Fibroblast of skin of back (primary cell): ENCODE measurements around the gene EIF4A3. TPM values are rescaled to one million over a fixed set of nuclear protein-coding genes. Genes with fewer than 3 reads are reported as not detected.
A peak's percentile ranks its signal among the peaks of the same experiment; 100 is the strongest.

ENCODE experiments used
- DNase-seq: peaks from one replicate; pipeline ENCODE4 v3.0.0-alpha.2; 2013
- polyA plus RNA-seq, 2 experiments: library from polyadenylated mRNA; unstranded; fragments of 120-200 nt; gene quantifications; one replicate each; pipeline ENCODE4 v1.2.1, GENCODE V29; 2013; ENCODE audit not compliant: insufficient read length in 2 of 2

The EIF4A3 gene
- polyA plus RNA-seq (2013, experiment 1 of 2; ENCODE audit: insufficient read length), result 84.8 TPM
- 61.4 TPM for polyA plus RNA-seq (2013, experiment 2 of 2; ENCODE audit: insufficient read length)

GRCh38 chr17:80147035-80147822 lies at the start of gene EIF4A3:
EIF4A3 (minus strand) TSS chr17:80147128; CDS start chr17:80146961, 167 bp downstream.
- peak; percentile 98 for DNase-seq

DNA sequence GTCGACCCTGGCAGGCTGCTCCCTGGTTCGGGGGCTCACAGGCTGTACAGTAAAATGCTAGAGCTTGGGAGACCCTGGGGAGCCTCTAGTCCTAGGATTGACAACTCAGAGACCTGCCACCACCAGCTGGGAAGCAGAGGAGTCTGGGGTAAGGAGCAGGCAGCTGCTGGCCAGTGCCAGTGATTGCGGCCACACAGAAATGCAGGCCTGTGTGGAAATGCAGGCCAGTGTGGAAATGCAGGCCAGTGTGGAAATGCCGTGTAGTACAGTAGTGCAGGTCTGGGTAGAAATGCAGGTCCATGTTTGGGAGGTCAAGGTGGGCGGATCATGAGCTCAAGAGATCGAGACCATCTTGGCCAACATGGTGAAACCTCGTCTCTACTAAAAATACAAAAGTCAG lies 49.7 kb upstream of the EIF4A3 start:
- DNase-seq, result no peak

DNA sequence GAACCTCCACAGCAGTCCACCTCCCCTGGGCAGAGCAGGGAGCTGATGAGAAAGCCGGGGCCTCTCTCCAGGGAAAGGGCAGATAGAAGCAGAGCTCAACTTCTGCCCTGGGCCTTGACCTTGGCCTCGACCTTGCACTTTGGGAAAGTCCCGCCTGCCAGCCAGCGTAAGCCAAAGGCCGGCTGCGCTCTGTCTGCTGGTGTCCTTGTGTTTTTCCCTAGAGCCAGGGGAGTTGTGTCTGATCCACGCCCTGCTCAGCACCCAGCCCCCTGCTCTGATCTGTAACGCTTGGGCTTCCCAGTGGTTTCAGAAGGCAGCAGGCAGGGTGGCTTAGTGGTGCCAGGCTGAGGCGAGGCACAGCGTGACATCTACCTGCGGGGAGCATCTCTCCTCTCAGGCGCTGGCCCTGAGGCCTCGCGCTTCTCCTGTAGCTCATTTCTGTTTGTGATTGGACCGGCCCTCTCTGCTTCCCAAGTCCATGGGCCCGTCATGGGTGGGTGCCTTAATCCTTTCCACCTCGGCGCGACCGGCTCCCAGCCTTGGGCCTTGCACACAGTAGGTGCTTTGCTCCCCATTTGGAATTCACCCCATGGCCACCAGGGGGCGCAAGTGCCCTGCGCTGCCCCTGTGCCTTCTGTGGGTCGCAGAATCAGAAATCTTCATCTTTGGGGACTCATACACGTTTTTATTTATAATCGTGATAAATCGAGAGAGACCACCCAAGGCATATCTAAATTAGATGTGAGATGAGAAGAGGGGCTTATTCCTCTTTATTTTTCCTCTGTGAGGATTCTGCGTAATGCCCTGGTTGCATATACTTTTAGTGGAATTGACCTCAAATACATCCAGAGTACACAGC lies 49.0 kb upstream of the EIF4A3 start:
- DNase-seq, result no peak

DNA sequence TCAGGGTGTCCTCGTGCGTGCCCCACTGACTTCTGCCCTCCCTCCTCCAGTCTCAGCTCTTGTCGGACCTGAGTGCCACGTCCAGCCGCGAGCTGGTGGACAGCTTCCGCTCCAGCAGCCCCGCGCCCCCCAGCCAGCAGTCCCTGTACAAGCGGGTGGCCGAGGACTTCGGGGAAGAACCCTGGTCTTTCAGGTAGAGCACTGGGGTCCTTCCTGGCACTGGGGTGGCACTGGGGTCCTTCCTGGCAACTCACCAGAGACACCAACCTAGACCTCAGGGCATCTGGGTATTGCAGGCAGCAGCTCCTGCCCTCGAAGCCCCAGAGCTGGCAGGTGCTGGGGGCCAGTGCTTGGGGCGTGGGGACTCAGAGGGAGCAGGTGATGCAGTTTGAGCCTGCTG lies 48.2 kb upstream of the EIF4A3 start:
- DNase-seq, result no peak

- peak; percentile 11 for DNase-seq
Measured at GRCh38 chr17:80191865-80192661, 45.1 kb upstream of the EIF4A3 start.

GRCh38 chr17:80191192-80191591 lies 44.3 kb upstream of the EIF4A3 start:
- no peak for DNase-seq

- DNase-seq, result no peak
Measured at GRCh38 chr17:80190716-80191115, 43.8 kb upstream of the EIF4A3 start.

GRCh38 chr17:80189611-80190010 lies 42.7 kb upstream of the EIF4A3 start:
- DNase-seq, result no peak

GRCh38 chr17:80187515-80187941 lies 40.6 kb upstream of the EIF4A3 start:
- no peak for DNase-seq

DNA sequence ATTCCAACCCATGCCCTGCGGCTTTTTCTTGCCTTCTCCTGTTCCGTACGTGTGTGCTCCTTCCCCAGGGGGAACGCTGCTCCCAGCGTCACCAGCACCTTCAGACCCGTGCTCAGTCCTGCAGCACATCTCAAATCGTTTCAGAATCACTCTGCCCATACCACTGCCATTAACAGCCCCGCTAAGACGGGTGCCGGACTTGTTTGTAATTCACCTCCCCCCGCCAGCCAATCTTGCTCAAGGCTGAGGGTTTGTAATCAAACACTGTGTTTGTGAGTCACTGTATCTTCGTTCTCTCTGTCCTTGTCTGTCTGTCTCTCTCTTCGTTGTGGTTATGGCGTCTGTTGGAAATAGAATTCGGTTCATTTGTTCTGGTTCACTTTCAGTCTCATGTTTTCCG lies 40.2 kb upstream of the EIF4A3 start:
- DNase-seq, result no peak

- no peak for DNase-seq
Measured at GRCh38 chr17:80185968-80186367, 39.0 kb upstream of the EIF4A3 start.

GRCh38 chr17:80184423-80184714 lies 37.4 kb upstream of the EIF4A3 start:
- DNase-seq, result no peak

DNA sequence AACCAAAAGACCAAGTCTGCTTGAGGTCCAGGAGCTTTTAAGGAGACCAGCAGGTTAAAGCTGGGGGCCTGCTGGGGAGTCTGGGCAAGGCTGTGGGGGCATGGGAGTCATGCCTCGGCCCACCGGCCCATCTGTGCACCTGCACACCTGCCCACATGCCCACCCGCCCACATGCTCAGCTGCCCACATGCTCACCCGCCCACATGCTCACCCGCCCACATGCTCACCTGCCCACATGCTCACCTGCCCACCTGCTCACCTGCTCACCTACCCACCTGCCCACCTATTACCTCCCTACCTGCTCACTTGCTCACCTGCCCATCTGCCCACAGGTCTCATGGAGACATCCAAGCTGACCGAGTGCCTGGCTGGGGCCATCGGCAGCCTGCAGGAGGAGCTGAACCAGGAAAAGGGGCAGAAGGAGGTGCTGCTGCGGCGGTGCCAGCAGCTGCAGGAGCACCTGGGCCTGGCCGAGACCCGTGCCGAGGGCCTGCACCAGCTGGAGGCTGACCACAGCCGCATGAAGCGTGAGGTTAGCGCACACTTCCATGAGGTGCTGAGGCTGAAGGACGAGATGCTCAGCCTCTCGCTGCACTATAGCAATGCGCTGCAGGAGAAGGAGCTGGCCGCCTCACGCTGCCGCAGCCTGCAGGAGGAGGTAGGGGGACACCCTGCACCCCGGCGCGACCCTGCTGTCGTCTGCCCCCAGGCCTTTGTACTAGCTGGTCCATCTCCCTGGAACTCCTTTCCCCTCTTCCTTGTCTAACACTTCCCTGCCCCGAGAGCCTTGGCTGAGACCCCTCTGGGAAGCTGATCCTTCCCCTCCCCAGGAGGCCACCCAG lies 36.9 kb upstream of the EIF4A3 start:
- no peak for DNase-seq

DNA sequence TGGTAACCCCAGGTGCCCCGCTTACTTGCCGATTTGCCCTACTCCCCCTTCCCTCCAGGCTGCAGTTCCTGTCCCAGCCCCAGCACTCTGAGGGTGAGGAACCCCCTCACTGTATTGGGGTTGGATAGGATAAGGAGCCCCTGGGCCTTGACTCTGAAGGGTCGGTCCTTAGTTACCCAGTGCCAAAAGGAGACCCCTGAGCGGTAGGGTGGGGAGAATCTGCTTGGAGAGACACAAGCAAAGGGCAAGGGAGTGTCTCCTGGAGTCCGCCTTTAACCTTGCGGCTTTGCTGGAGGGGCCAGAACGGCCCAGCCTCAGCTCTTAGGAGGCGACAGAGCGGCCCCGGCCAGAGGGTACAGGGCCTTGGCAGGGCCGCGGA lies 35.9 kb upstream of the EIF4A3 start:
- DNase-seq, result no peak

DNA sequence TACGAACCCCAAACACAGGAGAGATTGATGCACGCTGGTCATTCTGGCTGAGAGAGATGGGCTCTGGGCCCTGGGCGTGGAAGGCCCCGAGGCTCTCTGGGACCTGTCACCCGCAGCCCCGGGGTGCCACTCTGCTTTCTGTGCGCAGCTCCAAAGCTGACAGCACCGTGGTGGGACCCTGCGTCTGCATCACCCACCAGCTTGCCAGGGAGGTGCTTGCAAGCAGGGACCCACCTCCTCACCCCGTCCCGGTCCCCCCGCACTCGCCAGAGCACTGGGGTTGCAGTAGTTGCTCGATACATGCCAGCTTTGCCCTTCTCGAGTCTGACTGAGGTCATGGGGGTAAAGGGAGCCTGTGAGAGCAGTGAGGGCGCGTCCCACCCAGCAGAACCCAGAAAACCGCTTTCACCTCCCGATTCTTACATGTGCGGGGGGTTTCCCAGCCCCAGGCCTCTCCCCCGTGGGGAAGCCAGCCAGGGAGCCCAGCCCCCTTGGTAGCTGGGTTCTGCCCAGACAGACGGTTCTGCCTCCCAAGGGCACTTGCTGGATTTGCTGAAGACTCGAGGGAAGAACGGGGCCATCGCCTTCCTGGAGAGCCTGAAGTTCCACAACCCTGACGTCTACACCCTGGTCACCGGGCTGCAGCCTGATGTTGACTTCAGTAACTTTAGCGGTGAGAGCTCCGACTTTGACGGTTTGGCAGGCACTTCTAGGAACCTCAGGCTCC lies 35.4 kb upstream of the EIF4A3 start:
- DNase-seq, result no peak

DNA sequence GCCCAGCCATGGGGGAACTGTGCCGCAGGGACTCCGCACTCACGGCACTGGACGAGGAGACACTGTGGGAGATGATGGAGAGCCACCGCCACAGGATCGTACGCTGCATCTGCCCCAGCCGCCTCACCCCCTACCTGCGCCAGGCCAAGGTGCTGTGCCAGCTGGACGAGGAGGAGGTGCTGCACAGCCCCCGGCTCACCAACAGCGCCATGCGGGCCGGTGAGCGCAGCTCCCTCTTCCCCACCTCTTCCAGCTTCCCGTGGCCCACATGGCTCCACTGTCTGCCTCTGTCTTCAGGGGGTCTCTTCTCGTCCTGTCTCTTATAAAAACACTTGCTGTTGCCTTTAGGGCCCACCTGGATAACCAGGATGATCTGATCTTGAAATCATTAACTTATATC lies 34.5 kb upstream of the EIF4A3 start:
- DNase-seq, result no peak

DNA sequence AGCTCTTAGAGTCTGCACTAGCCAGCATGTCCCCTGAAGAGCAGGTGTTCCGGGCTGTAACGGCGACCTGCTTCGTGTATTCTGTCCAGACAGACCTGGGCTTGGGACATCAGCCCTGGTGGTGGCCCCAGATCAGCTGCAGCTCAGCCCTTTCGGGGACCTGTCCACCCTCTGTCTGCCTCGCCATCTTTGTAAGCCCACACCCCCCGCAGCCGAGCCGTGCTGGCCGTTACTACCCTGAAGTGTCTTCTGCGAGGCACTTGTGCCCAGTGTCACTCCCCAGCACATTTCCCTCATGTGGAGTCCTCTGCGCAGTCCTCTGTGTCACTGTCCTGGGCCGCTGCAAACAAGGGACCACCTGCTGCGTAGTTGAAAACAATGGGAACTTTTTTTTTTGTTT lies 33.3 kb upstream of the EIF4A3 start:
- DNase-seq, result no peak

DNA sequence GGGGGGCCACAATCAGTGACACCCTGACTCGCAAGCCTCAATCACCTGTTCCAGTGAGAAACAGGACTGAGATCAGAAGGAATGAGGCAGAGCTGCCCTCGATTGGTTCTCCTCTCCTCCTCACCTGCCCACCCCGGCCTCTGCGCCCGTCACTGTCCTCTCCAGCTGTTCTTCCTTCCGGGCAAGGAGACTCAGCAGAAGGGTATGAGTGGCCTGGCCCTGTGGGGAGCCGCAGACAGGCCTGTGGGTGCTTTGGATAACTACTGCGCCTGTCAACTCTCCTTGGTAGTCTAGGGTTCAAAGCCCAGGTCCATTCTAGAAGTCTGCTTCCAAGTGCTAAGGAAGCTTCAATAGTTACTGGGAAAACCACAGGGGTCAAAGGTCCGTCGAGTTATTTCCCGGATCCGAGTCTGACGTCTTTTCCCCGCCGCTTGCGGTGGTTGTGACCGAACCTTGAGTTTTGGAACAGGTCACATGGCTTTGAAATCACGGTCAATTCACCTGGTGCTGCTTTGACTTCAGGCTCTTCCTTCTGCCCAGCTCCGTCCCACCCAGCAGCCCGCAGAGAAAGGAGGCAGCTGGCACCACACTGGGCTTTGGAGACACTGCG lies 31.2 kb upstream of the EIF4A3 start:
- DNase-seq, result no peak

DNA sequence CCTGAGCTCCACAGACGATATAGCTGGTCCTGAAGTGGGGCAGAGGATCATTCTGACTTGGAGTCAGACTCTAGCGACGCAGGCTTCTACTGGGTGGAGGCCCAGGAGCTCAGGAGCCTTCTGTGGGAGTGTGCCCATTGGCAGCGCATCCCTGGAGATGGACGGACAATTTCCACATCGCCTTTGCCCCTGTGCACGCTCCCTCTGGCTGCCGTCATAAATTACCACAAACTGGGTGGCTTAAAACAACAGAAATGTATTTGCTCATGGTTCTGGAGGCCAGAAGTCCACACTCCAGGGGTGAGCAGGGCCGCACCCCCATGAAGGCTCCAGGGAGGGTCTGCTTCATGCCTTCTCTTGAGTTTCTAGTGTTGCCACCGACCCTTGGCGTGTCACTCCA lies 29.8 kb upstream of the EIF4A3 start:
- no peak for DNase-seq

- DNase-seq, result no peak
Measured at GRCh38 chr17:80173916-80174315, 27.0 kb upstream of the EIF4A3 start.

DNA sequence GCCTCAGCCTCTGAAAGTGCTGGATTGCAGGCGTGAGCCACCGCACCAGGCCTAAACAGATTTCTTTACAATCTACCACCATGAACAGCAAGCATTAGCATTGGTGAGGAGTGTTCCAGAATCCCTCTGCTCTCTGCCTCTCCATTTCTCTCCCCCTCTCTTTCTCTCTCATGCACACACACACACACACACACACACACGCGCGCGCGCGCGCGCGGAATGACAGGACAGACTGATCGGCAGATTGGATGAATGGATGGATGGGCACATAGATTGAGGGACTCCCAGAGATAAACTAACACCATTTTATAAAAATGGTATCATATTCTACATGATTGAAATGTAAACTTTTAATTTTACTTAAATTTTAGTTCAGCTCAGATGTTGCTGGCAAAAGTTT lies 26.2 kb upstream of the EIF4A3 start:
- no peak for DNase-seq
